AG10803 (cell line): ENCODE results near the gene PEBP1.
"Not testable (repeated sequence)": the region's sequence is repeated elsewhere in the genome, so short reads cannot be mapped to it uniquely, and the experiment has no call there.

Source experiments
- DNase-seq: peaks from one replicate; pipeline ENCODE4 v3.0.0; 2010; ENCODE audit warnings: low read depth
- H3K4me3 ChIP-seq: 2 replicates; pipeline ENCODE4 v1.5.1; 2011; ENCODE audit warnings: mild to moderate bottlenecking, low read length, control low read depth
- CTCF ChIP-seq: conservative IDR thresholded peaks from 2 replicates; pipeline ENCODE4 v1.5.1; 2011; ENCODE audit warnings: mild to moderate bottlenecking, low read length, control low read depth, inconsistent platforms

The PEBP1 gene

GRCh38 chr12:118120579-118121363 is 15.2 kb upstream of the PEBP1 start:
- no peak overlapping the region for H3K4me3 ChIP-seq
- DNase-seq, result peak; percentile 65
- TF ChIP-seq CTCF, result peak; percentile 64

DNA sequence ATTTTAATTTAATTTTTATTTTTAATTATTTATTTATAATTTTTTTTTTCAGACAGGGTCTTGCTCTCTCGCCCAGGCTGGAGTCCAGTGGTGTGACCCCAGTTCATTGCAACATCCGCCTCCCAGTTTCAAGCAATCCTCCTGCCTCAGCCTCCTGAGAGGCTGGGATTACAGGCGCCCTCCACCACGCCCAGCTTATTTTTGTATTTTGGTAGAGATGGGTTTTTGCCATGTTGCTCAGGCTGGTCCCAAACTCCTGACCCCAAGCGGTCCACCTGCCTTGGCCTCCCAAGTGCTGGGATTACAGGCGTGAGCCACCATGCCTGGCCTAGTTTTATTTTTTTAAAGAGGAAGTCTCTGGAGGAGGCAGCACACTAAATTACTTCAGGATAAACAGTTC is 13.7 kb upstream of the PEBP1 start:
- no peak for TF ChIP-seq CTCF
- no peak overlapping the region for H3K4me3 ChIP-seq
- DNase-seq, result no peak

DNA sequence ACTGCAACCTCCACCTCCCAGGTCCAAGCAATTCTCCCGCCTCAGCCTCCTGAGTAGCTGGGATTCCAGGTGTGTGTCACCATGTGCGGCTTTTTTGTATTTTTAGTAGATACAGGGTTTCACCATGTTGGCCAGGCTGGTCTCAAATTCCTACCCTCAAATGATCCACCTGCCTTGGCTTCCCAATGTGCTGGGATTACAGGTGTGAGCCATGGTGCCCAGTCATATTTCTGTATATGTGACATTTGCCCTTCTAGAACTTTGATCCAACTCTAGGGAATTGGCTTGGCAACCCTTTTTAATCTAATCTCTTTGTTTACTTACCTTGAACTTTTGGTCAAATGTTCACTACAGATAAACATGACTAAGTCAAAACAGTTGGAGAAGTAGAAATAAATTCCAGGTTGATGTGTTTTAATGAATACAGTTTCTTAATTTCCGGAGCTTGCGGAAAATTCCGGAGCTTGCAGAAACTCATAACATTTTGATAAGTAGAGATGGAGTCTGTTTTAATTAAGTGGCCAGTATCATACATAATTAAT is 11.5 kb upstream of the PEBP1 start:
- H3K4me3 ChIP-seq, result no peak overlapping the region
- DNase-seq, result no peak
- no peak for TF ChIP-seq CTCF

DNA sequence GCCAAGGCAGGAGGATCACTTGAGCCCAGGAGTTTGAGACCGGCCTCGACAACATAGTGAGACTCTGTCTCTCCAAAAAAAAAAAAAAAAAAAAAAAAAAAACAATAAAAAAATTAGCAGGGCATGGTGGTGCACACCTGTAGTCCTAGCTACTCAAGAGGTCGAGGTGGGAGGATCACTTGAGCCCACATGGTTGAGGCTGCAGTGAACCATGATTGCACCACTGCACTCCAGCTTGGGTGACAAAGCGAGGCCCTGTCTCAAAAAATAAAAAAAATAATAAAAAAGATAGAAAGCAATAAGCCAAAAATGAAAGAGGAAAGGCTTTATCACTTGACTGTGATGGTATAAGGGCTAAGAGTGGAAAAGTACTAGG is 10.2 kb upstream of the PEBP1 start:
- H3K4me3 ChIP-seq, result no peak overlapping the region
- no peak for DNase-seq
- no peak for TF ChIP-seq CTCF

DNA sequence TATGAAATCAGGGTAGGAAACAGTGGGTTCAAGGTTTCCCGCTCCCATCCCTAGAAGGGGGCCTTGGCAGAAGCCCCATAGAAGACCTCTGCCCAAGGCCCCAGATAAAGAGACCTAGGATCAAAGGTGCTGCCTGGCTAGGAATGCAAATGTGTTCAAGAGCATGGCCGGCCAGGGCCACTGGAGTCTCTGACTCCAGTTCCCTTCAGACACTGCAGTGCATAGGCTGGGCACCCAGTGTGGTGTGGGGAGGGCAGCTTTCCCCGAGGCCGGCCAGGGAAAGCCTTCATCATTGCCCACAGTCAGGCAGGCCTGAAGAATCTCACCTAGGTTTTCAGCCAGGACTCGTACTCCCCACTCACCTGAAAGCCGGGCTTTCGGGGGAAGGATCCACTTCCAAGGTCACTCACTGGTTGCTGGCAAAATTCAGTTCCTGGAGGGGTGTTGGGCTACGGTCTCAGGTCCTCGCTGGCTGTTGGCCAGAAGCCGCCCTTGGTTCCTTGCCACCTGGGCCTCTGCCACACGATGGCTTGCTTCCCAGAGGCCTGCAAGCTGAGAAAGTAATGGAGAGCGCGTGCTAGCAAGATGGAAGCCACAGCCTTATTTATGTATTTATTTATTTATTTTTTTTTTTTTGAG is 9.7 kb upstream of the PEBP1 start:
- TF ChIP-seq CTCF, result no peak
- DNase-seq, result no peak
- no peak overlapping the region for H3K4me3 ChIP-seq

GRCh38 chr12:118127867-118128266 is 8.1 kb upstream of the PEBP1 start:
- TF ChIP-seq CTCF, result no peak
- DNase-seq, result no peak
- H3K4me3 ChIP-seq, result no peak overlapping the region

DNA sequence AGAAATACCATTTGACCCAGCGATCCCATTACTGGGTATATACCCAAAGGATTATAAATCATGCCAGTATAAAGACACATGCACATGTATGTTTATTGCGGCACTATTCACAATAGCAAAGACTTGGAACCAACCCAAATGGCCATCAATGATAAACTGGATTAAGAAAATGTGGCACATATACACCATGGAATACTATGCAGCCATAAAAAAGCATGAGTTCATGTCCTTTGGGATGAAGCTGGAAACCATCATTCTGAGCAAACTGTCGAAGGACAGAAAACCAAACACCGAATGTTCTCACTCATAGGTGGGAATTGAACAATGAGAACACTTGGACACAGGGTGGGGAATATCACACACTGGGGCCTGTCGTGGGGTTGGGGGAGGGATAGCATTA is 6.5 kb upstream of the PEBP1 start:
- not testable (repeated sequence) for DNase-seq, H3K4me3 ChIP-seq
